Breast epithelium (tissue), 3 donors: ENCODE measurements around the gene TAF5L.

Experiments used
- CTCF ChIP-seq, 3 donors: fragments of 450-650 bp; IDR thresholded peaks; one replicate each; pipeline ENCODE4 v1.5.1; 2016 to 2017; ENCODE audit warnings: antibody characterized with exemption in 3 of 3, mild to moderate bottlenecking in 3 of 3, moderate library complexity in 3 of 3
- POLR2AphosphoS5 ChIP-seq, 3 donors: sonication (generic); formaldehyde crosslinking; IDR thresholded peaks; one replicate each; pipeline ENCODE4 v1.6.1; 2017; ENCODE audit warnings: antibody characterized with exemption in 3 of 3

- TF ChIP-seq CTCF (IDR thresholded peaks at IDR 0.05) (no peak), POLR2AphosphoS5 (IDR thresholded peaks at IDR 0.05) (no peak)
Observed at GRCh38 chr1:229672246-229672645, 46.3 kb upstream of the TAF5L start.
